Duodenal mucosa (tissue), 2 donors: Measurements from ENCODE around the gene CRADD.
"Not testable (repeated sequence)": the region's sequence is repeated elsewhere in the genome, so short reads cannot be mapped to it uniquely, and the experiment has no call there.

ENCODE experiments used
- H3K27ac ChIP-seq: one replicate; pipeline ENCODE4 v1.7.0; 2013; ENCODE audit warnings: low read depth, low read length
- H3K27me3 ChIP-seq, 2 donors: one replicate each; pipeline ENCODE4 v1.7.0; 2013; ENCODE audit warnings: low read length in 2 of 2, control low read depth in 1 of 2; ENCODE audit not compliant: insufficient read depth in 2 of 2, control insufficient read depth in 1 of 2
- H3K36me3 ChIP-seq, 2 donors: one replicate each; pipeline ENCODE4 v1.7.0; 2013; ENCODE audit warnings: low read length in 2 of 2, control low read depth in 1 of 2; ENCODE audit not compliant: insufficient read depth in 2 of 2, control insufficient read depth in 1 of 2
- H3K4me1 ChIP-seq, 2 donors: one replicate each; pipeline ENCODE4 v1.7.0; 2013; ENCODE audit warnings: low read length in 2 of 2, control low read depth in 1 of 2; ENCODE audit not compliant: insufficient read depth in 2 of 2, control insufficient read depth in 1 of 2
- H3K4me3 ChIP-seq, 2 donors: one replicate each; pipeline ENCODE4 v1.7.0; 2013; ENCODE audit warnings: low read length in 2 of 2, low read depth in 1 of 2
- H3K9ac ChIP-seq, 2 donors: one replicate each; pipeline ENCODE4 v1.7.0; 2013; ENCODE audit warnings: low read length in 2 of 2, low read depth in 1 of 2
- H3K9me3 ChIP-seq, 2 donors: one replicate each; pipeline ENCODE4 v1.7.0; 2013; ENCODE audit warnings: low read length in 2 of 2, control low read depth in 1 of 2; ENCODE audit not compliant: control insufficient read depth in 1 of 2

Gene CRADD

DNA sequence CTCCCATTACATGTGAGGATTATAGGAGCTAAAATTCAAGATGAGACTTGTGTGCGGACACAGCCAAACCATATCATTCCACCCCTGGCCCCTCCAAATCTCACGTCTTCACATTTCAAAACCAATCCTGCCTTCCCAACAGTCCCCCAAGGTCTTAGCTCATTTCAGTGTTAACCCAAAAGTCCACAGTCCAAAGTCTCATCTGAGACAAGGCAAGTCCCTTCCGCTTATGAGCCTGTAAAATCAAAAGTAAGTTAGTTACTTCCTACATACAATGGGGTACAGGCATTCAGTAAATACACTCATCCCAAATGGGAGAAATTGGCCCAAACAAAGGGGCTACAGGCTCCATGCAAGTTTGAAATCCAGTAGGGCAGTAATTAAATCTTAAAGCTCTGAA, 76.1 kb downstream of the CRADD start:
- Histone ChIP-seq H3K4me3 (no peak overlapping the region), H3K4me1 (peaks cover 10 to 18% of the 10 kb centered on the region in 2 donors), H3K9me3 (peaks cover 0 to 3% of the 10 kb centered on the region in 2 donors), H3K27ac (no peak overlapping the region), H3K36me3 (no peaks in the 10 kb centered on the region), H3K27me3 (no peaks in the 10 kb centered on the region), H3K9ac (no peak overlapping the region)

DNA sequence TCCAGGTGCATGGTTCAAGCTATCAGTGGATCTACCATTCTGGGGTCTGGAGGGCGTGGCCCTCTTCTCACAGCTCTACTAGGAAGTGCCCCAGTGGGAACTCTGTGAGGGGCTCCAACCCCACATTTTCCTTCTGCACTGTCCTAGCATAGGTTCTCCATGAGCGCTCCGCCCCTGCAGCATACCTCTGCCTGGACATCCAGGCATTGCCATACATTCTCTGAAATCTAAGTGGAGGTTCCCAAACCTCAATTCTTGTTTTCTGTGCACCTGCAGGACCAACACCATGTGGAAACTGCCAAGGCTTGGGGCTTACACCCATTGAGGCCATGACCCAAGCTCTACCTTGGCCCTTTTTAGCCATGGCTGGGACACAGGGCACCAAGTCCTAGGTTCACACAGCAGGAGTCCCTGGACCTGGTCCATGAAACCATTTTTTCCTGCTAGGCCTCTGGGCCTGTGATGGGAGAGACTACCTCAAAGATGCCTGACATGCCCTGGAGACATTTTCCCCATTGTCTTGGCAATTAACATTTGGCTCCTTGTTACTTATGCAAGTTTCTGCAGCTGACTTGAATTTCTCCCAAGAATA, 76.8 kb downstream of the CRADD start:
- Histone ChIP-seq H3K27ac (no peak overlapping the region), H3K9me3 (peaks cover 0 to 3% of the 10 kb centered on the region in 2 donors), H3K36me3 (no peaks in the 10 kb centered on the region), H3K4me1 (peaks cover 10 to 15% of the 10 kb centered on the region in 2 donors), H3K4me3 (no peak overlapping the region), H3K27me3 (no peaks in the 10 kb centered on the region), H3K9ac (no peak overlapping the region)

DNA sequence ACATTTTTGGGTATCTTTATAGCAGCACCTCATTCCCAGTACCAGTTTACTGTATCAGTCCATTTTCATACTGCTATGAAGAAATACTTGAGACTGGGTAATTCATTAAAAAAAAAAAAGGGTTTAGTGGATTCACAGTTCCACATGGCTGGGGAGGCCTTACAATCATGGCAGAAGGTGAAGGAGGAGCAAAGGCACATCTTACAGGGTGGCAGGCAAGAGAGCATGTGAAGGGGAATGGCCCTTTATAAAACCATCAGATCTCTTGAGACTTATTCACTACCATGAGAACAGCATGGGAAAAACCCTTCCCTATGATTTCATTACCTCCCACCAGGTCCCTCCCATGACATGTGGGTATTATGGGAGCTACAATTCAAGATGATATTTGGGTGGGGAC, 77.7 kb downstream of the CRADD start:
- peaks cover 14 to 15% of the 10 kb centered on the region in 2 donors for H3K4me1 ChIP-seq
- not testable (repeated sequence) for H3K9me3 ChIP-seq, H3K9ac ChIP-seq, H3K27ac ChIP-seq, H3K36me3 ChIP-seq, H3K27me3 ChIP-seq, H3K4me3 ChIP-seq

DNA sequence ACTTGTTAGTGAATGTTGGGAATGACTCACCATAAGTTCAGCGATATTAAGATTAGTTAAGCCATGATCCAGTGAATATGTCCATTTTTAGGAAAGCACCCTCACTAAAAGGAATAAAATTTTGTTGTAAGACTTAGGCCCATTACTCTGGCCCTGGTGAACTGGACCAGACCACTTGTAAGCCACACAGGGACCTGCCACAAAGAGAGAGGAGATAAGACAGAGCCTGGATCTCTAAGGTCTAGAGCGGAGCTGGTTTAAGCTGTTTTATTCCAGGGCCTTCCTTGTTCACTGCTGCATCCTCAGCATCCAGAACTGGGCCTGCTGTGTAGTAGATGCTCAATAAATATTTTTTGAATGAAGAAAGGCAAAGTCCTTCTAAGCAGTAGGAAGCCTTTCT, 79.1 kb downstream of the CRADD start:
- H3K4me1 ChIP-seq = peaks cover 17 to 24% of the 10 kb centered on the region in 2 donors
- H3K9ac ChIP-seq = no peak overlapping the region
- no peaks in the 10 kb centered on the region for H3K36me3 ChIP-seq
- no peak overlapping the region for H3K4me3 ChIP-seq
- H3K27me3 ChIP-seq = no peaks in the 10 kb centered on the region
- H3K27ac ChIP-seq = no peak overlapping the region
- H3K9me3 ChIP-seq = peaks cover 0 to 3% of the 10 kb centered on the region in 2 donors

DNA sequence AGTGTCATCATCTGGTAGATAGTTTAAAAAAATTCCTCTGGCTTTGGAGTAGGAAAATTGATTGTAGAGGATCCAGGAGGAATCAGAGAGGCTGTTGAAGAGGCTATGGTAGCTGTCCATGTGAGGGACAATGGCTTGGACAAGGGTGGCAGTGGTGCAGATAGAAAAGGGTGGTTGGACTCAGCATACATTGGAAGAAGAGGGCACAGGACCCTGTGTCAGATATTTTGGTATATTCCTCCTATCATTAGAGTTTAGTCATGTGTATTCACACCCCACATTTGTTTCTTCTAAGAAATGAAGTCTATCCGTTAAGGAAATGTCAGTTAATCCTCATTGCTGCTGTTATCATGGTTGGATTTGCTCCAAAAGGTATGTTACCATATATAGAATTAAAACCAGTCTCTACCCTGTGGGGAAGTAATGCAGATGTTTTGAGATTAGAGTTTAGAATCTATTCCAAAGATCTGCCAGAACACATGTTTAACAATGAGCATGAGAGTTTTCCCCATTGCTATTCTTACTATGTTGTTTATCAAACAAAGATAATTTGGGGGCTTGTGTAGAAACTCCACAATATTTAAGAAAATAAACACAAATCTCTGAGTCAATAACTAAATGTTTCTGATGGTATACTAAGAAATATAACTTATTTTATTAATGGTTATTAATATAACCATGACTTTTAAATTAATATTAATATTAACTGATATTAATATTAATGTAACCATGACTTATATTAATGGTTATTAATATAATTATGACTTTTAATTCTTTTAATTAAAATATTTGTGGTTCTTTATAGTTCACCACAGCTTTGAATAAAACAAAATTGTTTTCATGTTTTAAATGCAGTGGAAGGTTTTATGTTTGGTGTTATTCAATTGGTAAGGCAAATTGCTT, 80.9 kb downstream of the CRADD start:
- Histone ChIP-seq H3K9me3 (peaks cover 0 to 3% of the 10 kb centered on the region in 2 donors), H3K36me3 (no peaks in the 10 kb centered on the region), H3K27me3 (no peaks in the 10 kb centered on the region), H3K4me3 (no peak overlapping the region), H3K9ac (no peak overlapping the region), H3K4me1 (peaks cover 17 to 26% of the 10 kb centered on the region in 2 donors), H3K27ac (no peak overlapping the region)

DNA sequence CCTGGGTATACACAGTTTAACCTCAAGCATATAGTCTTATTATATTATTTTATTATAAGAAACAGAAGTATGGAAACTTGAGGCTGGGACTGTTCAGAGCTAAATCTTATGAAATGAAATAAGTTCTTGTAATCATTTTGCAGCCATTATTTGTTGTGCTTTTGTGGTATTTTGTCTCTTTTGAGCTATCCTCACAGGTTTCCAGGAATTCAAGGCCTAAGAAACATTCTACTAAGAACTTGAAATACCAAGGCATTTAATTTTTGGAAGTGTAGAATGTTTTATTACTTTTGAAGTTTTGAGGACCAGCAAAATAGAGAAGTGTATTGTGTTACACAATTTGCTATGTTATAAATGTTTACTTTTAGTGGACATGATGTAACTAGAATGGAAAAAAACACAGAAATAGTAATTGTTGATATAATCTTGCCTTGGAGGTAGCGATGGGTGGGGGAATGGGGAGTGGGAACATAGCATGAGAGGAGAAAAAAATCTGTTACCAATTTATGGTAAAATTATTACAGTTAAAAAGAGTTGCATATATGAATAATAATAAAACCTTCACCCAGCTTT, 81.7 kb downstream of the CRADD start:
- Histone ChIP-seq H3K27ac (no peak overlapping the region), H3K36me3 (no peaks in the 10 kb centered on the region), H3K27me3 (no peaks in the 10 kb centered on the region), H3K9me3 (peaks cover 0 to 3% of the 10 kb centered on the region in 2 donors), H3K4me3 (no peak overlapping the region), H3K9ac (no peak overlapping the region), H3K4me1 (peaks cover 17 to 27% of the 10 kb centered on the region in 2 donors)

DNA sequence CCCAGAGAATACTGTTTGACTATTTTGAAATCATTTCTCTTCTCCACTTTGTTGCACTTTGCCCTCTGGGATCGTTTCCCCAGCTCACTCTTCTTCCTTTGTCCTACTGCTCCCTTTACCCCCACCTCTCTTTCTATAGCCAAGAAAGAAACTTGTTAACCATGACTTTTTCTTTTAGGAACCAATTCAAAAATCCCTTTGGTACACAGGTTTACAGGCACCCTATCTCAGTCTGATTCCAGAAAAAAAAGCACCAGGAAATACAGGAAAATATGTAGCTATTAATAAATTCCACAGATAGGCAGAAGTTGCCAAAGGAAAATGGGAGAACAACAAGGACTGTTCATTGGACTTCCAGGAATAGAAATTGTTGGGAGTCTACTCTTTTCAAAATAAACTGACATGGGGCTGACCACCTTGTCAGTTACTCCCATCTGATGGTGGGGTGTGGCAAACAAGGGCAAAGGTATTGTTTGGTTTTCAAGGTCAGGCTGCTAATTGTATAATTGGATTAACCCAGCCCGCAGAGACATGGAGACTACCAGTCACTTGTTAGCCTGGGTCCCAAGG, 82.4 kb downstream of the CRADD start:
- Histone ChIP-seq H3K27ac (no peak overlapping the region), H3K4me3 (peak overlapping the region in 1 of 2 donors; percentile 42), H3K27me3 (no peaks in the 10 kb centered on the region)

DNA sequence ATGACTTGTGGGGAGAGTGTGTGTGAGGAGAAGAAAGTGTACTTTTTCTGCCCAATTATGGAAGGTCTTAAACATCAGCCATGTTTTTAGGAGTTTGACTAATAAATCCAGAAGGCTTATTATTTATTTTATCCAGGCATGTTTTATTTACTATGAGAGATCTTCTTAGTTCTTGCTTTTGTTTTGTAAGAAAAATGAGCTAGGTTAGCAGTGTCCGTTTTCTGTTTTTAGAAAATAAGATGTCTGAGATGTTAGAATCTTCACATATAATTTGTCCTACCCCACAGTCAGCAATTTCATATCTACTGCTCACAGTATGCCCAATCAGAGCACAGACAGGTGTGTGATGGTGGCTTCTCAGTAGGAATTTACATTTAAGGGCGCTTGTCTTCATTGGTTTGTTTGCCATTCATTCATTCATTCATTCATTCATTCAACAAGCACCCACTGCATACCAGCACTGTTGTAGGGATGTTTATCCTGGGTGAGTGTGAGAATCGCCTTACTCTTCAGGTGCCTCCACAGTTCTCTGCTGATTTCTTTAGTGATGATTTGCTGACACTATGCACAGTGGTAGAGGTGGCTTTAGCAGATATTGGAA, 83.2 kb downstream of the CRADD start:
- Histone ChIP-seq H3K4me3 (no peak overlapping the region), H3K9me3 (no peaks in the 10 kb centered on the region), H3K9ac (no peak overlapping the region), H3K27ac (no peak overlapping the region), H3K27me3 (no peaks in the 10 kb centered on the region), H3K4me1 (peaks cover 17 to 27% of the 10 kb centered on the region in 2 donors), H3K36me3 (no peaks in the 10 kb centered on the region)

More for the DNA sequence above, 82.4 kb downstream of the CRADD start:
- H3K9ac ChIP-seq = no peak overlapping the region
- H3K9me3 ChIP-seq = no peaks in the 10 kb centered on the region
- peaks cover 17 to 27% of the 10 kb centered on the region in 2 donors for H3K4me1 ChIP-seq
- H3K36me3 ChIP-seq = no peaks in the 10 kb centered on the region

DNA sequence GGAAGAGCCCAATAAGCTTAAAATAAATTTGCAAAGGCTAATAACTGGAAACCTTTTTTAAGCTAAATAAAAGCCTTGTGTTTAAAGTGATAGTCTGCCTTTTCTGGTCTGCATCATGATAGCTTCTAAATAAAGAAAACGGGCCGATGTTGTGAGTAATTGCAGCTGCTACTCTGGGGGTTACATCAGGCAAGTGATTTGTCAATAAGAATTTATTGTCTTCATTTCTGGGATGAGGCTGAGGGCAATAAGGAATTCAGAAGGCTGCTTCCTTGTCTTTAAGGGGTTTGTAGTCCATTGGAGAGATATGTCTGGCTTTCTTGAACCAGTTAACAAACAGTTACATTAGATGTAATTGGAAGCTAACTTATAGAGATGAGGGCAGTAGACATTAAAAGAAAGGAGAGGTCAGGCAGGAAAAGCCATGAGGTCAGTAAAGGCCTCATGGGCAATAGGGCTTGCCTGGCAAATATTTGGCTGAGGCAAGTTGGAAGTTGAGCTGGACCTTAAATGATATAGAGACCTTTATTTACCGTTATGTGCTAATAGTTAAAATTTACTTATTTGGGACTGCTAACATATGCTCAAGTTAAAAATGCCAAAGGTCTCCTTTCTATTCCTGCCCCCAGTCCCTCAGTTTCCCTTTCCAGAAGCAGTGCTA, 85.0 kb downstream of the CRADD start:
- Histone ChIP-seq H3K27ac (peak overlapping the region; percentile 11), H3K27me3 (no peaks in the 10 kb centered on the region), H3K36me3 (no peaks in the 10 kb centered on the region), H3K9ac (no peak overlapping the region), H3K4me1 (peaks cover 17 to 36% of the 10 kb centered on the region in 2 donors), H3K9me3 (no peaks in the 10 kb centered on the region), H3K4me3 (no peak overlapping the region)
